DMS79 (cell line): ENCODE measurements around the gene CYB5B.

Experiments
- DNase-seq: peaks from one replicate; lab custom pipeline; 2025; lab: John Stamatoyannopoulos, UW

Gene CYB5B, protein sequence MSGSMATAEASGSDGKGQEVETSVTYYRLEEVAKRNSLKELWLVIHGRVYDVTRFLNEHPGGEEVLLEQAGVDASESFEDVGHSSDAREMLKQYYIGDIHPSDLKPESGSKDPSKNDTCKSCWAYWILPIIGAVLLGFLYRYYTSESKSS

DNA sequence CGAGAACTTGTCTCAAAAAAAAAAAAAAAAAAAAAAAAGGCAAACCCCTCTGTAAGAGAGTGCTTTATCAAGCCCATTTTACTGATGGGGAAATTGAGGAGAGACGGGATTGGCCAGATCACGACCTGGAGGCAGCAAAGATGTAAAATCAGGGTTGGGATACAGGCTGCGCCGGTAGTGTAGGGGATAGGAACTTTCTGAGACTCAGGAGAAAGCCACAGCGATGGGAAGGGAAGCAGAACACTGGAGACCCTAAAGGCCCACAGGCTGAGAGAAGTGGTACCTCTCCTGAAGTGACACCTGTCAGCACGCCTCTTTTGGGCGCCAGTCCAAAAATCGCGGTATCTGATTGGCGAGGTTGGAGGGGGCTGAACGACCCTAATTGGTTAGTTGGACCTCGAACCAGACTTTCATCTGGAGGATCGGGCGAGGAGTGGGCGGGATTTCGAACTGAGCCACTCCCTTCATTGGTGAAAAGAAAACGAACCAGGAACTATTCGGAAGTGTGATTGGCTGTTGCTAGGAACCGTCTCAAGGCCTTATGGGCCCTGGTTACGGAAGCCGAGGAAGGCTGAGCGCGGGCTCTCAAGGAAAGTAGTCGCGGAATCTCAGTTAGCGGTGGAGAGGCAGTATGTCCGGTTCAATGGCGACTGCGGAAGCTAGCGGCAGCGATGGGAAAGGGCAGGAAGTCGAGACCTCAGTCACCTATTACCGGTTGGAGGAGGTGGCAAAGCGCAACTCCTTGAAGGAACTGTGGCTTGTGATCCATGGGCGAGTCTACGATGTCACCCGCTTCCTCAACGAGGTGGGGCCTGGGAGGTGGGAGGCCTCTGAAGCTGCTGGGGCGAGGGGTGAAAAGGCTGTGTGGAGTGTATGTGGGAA lies at the start of gene CYB5B:
Gene CYB5B (plus strand): TSS at position 567 of the 882 bp plus-strand sequence. CDS start 65 bp downstream, at position 632.
- DNase-seq, result peak; percentile 94

DNA sequence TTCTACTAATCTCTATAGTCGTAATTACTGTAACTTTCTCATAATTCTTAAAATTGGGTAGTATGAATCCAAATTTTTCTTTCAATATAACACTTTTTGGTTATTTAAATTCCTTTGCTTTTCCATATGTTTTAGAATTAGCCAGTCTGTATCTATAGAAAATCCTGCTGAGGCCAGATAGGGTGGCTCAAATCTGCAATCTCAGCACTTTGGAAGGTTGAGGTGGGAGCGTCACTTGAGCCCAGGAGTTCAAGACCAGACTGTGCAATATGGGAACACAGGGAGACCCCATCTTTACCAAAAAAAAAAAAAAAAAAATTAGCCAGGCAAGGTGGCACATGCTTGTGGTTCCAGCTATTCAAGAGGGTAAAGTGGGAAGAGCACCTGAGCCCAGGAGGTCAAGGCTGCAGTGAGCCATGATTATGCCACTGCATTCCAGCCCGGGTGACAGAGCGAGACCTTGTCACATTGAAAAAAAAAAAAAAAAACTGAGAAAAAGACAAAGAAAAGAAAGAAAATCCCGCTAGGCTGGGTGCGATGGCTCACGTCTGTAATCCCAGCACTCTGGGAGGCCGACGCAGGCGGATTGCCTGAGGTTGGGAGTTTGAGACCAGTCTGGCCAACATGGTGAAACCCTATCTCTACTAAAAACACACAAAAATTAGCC lies 47.9 kb upstream of the CYB5B start:
- no peak for DNase-seq

DNA sequence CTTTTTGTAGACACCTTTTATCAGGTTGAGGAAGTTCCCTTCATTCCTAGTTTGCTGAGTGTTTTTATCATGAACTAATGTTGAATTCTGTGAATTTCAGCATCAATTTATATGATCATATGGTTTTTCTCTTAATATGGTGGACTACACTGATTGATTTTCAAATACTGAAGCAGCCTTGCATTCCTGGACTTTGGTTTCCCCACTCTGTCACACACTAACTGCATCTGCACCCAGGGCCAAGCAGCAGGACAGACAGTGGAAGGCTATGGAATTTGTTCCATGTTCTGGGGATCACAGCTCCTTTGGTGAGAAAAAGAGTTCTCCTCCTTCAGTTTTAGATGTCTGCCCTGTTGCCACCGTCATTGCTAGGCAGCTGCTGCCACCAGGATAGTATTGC lies 46.4 kb upstream of the CYB5B start:
- no peak for DNase-seq

DNA sequence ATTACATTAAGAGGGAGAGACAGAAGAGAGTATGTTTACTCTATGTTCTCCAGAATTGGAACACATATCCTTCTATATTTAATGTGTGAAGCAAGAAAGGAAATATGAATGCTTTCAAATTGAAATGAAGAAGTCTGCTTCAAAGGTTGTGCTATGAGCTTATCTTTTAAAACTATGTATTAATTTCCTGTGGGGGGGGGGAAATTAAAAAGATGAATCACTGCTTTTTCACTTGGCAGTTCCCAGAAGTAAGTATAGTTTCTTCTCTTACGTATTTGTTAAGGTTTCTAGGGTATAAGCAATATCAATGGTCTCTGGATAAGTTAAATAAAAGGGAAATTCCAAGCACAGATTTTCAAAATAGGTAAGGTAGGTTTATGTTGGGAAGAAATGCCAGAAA lies 45.7 kb upstream of the CYB5B start:
- DNase-seq, result no peak

DNA sequence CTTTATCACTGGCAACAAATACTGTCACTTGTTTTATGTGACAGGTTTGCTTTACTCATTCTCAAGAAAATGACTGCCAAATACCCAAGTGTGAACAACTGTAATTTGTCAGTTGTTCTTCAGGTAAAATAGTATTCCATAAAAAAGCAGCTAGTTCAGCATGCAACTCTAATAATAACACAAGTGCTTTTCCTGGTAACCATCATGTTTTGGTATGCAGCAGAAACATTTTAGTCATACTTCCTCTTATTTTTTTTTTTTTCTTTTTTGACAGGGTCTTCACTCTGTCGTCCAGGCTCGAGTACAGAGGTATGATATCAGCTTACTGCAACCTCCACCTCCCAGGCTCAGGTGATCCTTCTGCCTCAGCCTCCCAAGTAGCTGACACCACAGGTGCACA lies 43.2 kb upstream of the CYB5B start:
- DNase-seq, result no peak

DNA sequence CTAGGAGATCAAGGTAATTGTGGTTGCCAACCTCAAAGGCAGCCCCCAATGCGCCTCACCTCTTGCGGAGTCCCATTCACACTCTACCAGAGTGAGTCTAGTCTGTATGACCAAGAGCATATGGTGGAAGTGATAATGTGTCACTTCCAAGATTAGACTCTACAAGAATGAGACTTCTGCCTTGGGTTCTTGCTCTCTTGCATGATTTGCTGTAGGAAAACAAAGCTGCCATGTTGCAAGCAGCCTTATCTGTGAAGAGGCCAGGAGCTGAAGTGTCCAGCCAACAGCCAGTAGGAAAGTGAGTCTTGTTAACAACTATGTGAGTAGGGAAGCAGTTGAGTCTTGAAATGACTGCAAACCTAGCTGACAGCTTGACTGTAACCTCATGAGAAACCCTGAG lies 42.0 kb upstream of the CYB5B start:
- DNase-seq, result no peak

DNA sequence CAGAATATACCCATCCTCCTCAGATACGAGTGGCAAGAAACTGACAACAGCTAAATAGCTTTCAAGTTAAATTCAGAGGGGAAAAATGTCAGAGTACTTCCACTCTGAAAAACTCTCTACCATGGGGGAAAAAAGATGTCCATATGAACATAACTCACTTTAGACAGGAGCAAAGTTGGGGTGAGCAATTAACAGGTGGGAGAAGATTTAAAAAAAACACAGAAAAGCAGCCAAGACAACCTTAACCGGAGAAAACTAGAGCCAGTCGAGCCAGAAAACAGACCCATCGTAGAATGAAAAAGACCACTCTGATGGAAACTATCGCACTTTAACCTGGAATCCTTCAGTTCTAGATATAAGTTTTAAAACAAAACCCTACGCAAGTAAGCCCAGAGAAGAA lies 39.4 kb upstream of the CYB5B start:
- DNase-seq, result no peak

DNA sequence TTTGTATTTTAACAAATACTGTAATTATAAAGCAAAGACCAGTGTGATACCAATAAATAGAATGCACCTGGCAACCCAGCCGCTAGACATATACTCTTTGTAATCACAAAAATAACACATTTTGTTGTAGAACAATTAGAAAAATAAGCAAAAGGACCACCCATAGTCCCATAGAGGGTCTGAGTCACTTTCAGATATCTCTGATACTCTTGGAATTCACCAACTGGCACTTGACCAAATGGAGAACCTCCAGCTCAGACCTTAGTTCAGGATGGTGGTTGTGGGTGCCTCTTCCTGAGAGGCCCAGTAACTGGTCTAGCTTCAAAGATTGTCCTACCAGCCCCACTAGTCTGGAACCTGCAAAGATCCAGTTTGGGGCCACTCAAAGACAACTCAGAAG lies 37.8 kb upstream of the CYB5B start:
- DNase-seq, result no peak

DNA sequence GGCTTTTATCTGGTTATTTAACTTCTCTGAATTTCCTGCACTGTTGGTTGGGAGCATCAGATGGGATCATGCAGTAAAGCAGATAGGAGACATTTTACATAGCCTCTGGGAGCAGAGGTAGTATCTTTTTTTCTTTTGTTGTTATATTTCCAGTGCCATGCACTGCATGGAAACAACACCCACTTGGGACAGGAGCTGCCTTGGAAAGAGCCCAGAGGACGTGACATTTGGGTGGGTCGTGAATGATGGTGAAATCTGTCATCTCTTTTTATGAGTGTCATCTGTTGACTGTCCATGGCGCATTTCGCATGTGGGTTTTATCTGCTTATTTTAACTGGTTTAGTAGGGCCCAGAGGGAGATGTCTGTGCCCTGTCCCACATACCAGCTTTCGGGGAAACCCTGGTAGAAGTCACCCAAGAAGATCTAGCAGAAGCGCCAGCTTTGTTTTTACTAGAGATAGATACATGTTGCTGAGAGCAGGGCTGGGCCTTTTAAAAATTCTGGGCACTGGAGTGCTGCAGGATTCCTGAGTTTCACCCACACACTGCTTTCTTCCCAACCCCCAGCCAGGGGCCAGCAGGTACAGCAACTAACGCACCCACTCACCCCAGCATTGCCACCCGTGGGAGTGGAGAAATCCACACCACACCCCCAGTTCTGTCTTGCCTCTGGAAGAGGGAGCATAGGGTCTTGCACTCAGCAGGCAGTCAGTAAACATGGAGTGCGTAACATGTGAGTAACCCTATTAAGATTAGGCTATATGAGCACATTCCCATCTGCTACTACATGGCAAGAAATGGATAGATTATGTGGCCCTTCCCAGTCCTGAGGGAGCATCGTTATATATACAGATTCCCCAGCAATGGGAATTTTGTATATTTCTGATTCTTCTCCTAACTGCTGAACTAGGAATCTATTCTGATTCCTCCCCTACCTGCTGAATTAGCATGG lies 30.2 kb upstream of the CYB5B start:
- no peak for DNase-seq

DNA sequence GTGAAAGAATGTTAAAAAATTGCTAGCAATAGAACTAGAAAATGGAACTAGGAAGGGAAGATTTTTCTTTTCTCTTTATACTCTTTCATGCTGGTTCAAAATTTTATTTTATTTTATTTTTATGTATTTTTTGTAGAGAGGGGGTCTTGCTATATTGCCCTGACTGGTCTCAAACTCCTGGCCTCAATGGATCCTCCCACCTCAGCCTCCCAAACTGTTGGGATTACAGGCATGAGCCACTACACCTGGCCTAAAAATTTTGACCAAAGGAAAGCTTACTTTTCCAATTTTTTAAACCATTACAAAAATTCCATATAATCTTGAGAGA lies 28.6 kb upstream of the CYB5B start:
- no peak for DNase-seq

DNA sequence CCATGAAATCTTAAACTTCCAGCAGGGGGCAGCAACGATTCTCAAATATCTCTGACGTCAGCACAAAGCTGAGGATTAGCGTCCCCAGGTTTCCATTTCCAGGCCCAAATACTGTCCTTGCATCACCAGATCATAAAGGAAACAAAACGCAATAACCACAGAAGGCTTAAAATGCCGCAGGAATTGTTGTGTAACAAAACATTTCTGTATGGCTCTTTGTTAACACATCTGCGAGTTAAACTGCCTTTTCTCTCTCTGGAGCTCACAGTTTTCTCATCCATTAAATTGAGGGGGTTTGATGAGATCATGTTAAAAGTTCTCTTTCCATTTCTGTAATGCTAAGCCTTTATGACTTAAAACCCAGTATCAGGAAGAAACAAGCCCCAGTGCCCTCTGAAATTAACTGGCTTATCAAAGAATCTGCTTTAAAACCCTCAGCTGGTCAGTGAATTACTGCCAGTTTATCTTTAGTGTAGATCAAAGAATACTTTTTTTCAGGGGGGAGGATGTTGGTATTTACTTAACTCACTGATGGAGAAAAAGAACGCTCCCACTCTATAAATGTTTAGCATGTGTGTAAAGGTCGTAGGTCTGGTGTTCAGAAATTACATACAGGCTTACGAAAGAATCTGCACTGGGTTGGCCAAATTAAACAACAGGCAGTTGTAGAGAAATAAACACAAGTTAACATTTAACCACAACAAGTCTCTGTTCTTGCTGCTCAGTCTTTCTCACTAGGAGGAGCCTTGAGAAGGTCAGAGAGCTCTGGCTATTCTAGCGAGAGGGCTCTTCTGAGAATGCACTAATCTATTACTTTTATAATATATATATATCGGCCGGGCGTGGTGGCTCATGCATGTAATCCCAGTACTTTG lies 28.0 kb upstream of the CYB5B start:
- peak; percentile 32 for DNase-seq

DNA sequence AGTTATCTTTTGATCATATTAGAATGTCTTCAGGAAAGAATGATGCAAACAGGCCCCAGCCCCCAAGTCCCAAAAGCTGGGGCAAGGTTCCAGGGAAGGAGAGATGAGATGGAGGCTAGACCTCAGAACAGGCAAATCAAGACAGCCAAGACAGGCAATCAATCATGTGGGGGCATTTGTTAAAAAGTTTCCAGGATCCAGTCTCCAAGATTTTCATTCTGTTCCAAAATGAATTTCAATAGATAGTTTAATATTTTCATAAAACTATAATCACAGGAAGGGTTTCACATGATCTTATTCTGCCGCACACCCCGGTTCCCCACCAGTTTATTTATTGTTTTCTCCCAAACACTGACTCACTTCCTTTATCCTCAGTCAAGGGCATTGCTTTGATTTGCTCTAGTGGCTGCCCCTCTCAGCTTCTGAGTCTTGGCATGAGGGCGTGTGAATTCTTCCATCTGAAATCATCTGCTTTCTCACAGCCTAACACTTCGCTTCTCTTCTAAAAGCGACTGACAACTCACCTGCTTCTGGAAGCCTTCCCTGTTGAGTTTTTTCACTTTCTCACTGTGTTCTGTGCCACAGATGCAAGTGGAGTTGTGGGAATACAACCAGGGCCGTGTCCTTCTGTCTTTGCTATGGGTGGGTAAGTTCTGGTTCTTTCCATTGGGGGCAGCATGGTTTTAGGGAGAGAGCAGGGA lies 26.4 kb upstream of the CYB5B start:
- no peak for DNase-seq

DNA sequence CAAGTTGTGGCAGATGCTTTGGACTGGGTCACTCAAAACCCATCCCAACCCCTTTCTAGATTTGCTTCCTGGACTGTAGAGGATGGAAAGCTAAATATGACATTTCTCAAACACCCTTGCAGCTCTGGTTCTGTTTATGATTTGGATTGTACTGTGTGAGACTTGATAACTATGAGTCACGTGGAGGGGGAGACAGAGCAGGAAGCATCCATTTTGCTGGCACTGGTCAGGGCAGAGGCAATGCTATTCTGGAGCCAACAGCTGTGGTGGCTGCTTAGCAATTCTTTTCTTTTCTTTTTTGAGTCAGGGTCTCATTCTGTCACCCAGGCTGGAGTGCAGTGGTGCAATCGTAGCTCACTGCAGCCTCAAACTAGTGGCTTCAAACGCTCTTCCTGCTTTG lies 25.1 kb upstream of the CYB5B start:
- no peak for DNase-seq

DNA sequence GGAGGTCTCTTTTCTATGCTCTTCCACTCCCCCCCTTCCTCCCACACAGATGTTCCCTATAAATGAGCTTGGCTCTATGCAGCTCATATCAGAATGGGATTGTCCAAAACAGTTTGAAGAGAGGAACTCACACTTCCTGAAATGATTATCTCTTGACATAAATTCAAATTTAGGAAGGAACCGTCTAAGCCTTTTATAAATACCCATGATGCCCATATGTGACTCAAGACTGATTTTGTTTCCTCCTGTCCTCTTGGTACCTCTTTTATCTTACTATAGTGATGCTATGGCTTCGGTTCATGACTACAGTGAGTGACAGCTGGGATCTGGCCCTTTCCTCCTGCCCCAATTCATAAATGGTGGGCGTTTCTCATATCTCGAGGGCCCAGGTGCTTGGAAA lies 22.0 kb upstream of the CYB5B start:
- no peak for DNase-seq

DNA sequence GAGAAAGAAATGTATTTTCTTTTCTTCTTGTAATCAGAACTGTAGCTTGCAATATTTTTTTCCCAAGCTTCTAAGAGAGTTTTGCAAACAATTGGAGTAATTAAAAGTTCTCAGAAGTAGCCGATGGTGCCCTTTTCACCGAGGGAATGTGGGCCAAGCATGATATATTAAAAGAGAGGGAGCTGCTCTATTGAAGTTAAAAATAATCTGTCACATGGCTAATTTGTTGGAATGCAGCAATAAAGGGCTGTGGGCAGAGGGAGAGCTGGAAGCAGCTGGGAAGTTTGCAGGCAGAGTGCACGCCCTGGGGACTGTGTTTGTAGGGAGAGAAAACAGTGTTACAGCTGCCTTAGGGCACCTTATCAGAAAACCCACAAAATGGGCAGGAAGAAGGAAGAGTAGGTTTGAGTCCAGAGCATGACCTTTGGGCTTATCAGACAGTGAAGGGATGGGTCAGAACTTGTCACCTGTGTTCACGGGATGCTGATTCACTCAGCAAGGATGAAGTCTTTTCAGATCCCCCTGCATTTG lies 20.1 kb upstream of the CYB5B start:
- DNase-seq, result no peak

DNA sequence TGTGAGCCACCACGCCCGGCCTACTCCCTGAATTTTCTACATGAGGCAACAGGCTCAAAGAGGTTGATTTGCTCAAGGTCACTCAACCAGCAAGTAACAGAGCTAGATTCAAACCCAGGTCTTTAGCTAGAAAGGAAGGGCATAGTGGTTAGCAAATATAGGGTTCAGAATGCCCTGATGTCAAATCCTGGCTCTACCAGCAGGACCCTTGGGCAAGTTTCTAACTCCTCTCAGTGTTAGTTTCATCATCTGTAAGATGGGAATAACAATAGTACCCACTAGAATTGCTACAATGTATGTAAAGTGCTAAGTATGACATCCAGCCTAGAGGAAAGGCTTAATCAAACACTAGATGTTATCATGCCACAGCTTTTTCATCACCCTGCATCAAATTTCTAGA lies 19.1 kb upstream of the CYB5B start:
- DNase-seq, result no peak

DNA sequence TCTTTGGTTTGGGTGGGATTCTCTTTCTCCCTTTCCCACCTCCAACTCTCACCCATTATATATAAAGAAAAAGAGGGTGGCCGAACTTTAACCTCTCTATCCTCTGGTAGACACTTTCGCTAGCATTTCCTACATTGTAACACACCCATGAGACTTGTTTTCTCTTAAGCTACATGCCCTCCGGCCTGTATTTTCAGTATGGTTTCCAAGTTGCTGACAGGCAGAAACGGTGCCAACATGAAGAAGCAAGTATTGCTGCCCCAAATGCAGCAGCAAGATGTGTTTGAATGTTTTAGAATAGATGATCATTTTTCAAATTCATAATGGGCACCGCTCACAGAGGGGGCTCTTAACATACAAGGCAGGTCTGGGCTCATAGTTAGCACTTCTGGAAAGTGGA lies 18.7 kb upstream of the CYB5B start:
- no peak for DNase-seq

DNA sequence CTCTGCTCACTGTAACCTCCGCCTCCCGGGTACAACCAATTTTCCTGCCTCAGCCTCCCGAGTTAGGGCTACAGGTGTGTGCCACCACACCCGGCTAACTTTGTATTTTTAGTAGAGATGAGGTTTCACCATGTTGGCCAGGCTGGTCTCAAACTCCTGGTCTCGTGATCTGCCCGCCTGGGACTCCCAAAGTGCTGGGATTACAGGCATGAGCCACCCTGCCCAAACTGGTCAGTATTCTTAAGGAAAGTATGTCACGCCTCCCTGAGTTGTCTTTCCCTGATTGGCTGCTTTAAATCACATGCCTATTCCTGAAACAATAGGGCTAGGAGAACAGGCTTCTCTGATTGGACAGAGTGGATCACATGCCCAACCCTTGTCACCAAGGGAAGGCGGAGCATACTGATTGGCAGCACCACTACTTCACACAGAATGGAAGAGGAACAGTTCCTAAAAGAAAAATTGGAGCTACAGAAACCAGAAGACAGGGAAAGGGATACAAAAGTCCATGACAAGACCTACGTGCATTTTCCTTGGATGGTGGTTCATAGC lies 17.6 kb upstream of the CYB5B start:
- DNase-seq, result no peak

DNA sequence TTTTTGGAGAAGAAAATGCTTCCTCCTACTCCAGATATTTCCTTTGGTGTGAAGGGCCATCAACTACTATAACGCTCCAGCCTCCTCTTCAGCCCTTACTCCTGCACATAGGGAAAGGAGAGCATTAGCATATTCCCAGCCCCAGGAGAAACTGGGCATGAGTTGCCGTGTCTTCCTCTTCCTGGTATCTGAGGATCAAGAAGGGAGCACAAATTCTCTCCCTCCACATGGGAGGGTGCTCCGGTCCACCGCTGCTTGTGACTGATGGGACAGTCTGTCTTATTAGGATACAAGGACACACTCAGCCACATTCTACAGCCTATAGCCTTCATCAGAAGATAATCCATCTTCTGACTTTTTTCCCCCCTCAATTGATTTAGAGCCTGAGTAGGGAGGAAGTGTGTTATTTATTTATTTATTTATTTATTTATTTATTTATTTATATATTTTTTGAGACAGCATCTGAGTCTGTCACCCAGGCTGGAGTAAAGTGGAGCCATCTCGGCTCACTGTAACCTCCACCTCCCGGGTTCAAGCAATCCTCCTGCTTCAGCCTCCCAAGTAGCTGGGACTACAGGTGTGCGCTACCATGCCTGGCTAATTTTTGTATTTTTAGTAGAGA lies 16.6 kb upstream of the CYB5B start:
- DNase-seq, result no peak

DNA sequence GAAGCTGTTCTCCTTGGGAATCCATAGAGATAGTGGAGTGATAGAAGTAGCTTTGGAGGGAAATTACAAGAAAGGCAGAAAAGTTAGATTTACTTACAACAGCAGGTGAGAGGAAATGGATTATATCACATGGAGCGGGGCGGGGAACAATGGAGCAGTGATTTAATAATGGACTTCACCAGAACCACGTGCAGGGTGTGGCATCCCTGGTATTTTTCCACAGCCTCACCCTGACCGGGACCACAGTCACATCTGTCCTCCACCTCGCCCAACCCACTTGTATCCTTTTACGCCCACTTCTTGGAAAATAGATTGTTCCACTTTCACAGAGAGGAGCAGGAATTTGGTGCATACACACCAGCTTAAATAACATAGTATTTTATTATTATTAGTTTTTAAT lies 15.9 kb upstream of the CYB5B start:
- no peak for DNase-seq
